Glutamatergic neuron (in vitro differentiated cells): ENCODE results near the gene TUT4. TPM values are rescaled to one million over a fixed set of nuclear protein-coding genes. Genes with fewer than 3 reads are reported as not detected.

ENCODE experiments used
- DNase-seq: peaks from one replicate; pipeline ENCODE4 v3.0.0; 2022
- H3K27ac Mint-ChIP-seq: one replicate; pipeline ENCODE4 v1.8.0; 2020; ENCODE audit warnings: mild to moderate bottlenecking, mixed read lengths, inconsistent platforms; ENCODE audit not compliant: unreplicated experiment
- H3K27me3 Mint-ChIP-seq: one replicate; pipeline ENCODE4 v1.8.0; 2020; ENCODE audit warnings: mild to moderate bottlenecking, moderate library complexity, mixed read lengths, inconsistent platforms; ENCODE audit not compliant: unreplicated experiment
- H3K36me3 Mint-ChIP-seq: one replicate; pipeline ENCODE4 v1.8.0; 2020; ENCODE audit warnings: mild to moderate bottlenecking, mixed read lengths, inconsistent platforms; ENCODE audit not compliant: unreplicated experiment
- H3K4me1 Mint-ChIP-seq: one replicate; pipeline ENCODE4 v1.8.0; 2020; ENCODE audit warnings: mild to moderate bottlenecking, low read depth, mixed read lengths, inconsistent platforms; ENCODE audit not compliant: unreplicated experiment
- H3K4me3 Mint-ChIP-seq: one replicate; pipeline ENCODE4 v1.8.0; 2020; ENCODE audit warnings: mild to moderate bottlenecking, mixed read lengths, inconsistent platforms; ENCODE audit not compliant: unreplicated experiment
- H3K9me3 Mint-ChIP-seq: one replicate; pipeline ENCODE4 v1.8.0; 2020; ENCODE audit warnings: mild to moderate bottlenecking, moderate library complexity, mixed read lengths, inconsistent platforms; ENCODE audit not compliant: unreplicated experiment
- total RNA-seq: library from RNA; stranded (reverse); fragmentation: NEBNext Ultra II Directional; extraction: Animal tissue kit (Norgen Biotek cat#: 25700); gene quantifications from one replicate; pipeline ENCODE4 v1.2.1, GENCODE V29; 2021; ENCODE audit not compliant: unreplicated experiment
- TF ChIP-seq, protein P1 (sequence below): fragments of 200-600 bp; sonication (generic); IDR thresholded peaks from one replicate; pipeline ENCODE4 v1.5.0; 2021; ENCODE audit not compliant: partially characterized antibody, unreplicated experiment

Gene TUT4
- total RNA-seq, 1 donor from 2014 or later, result 70.8 TPM

DNA sequence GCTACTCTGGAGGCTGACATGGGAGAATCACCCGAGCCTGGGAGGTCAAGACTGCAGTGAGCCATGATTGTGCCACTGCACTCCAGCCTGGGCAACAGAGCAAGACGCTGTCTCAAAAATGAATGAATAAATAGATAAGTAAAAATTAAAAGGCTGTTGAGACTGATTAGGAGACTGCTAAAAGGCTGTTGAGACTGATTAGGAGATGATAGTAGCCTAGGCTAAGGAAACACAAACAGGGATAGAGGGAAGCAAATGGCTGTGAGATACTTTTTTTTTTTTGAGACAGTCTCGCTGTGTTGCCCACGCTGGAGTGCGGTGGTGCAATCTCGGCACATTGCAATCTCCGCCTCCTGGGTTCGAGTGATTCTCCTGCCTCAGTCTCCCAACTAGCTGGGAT, 120.1 kb downstream of the TUT4 start:
- H3K27ac Mint-ChIP-seq, result no peak overlapping the region
- H3K4me1 Mint-ChIP-seq, result no peaks in the 10 kb centered on the region
- H3K9me3 Mint-ChIP-seq, result peaks cover 1% of the 10 kb centered on the region
- DNase-seq, result no peak
- H3K36me3 Mint-ChIP-seq, result no peaks in the 10 kb centered on the region
- peaks cover 2% of the 10 kb centered on the region for H3K27me3 Mint-ChIP-seq
- no peak overlapping the region for H3K4me3 Mint-ChIP-seq
- TF ChIP-seq, protein P1, sequence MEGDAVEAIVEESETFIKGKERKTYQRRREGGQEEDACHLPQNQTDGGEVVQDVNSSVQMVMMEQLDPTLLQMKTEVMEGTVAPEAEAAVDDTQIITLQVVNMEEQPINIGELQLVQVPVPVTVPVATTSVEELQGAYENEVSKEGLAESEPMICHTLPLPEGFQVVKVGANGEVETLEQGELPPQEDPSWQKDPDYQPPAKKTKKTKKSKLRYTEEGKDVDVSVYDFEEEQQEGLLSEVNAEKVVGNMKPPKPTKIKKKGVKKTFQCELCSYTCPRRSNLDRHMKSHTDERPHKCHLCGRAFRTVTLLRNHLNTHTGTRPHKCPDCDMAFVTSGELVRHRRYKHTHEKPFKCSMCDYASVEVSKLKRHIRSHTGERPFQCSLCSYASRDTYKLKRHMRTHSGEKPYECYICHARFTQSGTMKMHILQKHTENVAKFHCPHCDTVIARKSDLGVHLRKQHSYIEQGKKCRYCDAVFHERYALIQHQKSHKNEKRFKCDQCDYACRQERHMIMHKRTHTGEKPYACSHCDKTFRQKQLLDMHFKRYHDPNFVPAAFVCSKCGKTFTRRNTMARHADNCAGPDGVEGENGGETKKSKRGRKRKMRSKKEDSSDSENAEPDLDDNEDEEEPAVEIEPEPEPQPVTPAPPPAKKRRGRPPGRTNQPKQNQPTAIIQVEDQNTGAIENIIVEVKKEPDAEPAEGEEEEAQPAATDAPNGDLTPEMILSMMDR, result no peak

DNA sequence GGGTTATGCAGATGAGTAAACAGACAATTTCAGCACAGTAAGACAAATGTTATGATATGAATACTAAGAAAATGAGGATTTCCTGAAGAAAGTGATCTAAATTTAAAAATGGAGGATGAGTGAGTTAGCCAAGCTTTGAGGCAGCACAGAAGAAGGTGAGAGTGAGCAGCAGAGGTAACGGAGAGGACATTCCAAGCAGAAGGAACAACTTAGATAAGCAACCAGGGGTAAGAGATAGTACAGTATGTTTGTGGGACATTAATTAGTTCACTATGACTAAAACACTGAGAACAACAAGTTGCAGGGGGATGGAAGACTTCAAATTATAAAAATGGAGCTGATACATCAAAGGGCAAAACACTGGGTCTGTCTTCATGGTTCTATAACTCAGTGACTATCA, 125.7 kb downstream of the TUT4 start:
- TF ChIP-seq, protein P1, result no peak
- DNase-seq, result no peak
- Mint-ChIP-seq H3K36me3 (no peaks in the 10 kb centered on the region), H3K27me3 (peaks cover 2% of the 10 kb centered on the region), H3K4me3 (no peak overlapping the region), H3K9me3 (peaks cover 1% of the 10 kb centered on the region), H3K27ac (no peak overlapping the region), H3K4me1 (no peaks in the 10 kb centered on the region)

DNA sequence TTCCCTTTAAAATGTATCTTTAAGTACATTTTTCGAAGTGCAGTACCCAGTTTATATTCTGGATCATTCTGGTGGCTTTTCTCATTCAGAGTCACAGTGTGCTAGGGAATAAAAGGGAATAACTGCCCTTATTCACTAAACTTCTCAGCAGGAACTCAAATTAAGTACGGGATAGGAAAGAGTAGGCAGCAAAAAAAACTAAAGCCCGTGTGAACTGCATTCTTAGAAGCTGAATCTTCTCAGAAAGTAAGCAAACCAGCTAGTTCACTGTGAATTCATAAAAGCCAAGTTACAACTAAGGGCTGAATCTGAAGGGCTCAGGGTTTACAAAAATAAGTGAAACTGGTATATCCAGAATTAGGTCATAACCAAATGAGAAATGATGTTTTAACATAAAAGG, 126.5 kb downstream of the TUT4 start:
- DNase-seq, result no peak
- TF ChIP-seq, protein P1, result no peak
- H3K27me3 Mint-ChIP-seq, result peaks cover 2% of the 10 kb centered on the region
- H3K36me3 Mint-ChIP-seq, result no peaks in the 10 kb centered on the region
- H3K4me3 Mint-ChIP-seq, result no peak overlapping the region
- H3K4me1 Mint-ChIP-seq, result no peaks in the 10 kb centered on the region
- no peak overlapping the region for H3K27ac Mint-ChIP-seq
- H3K9me3 Mint-ChIP-seq, result peaks cover 1% of the 10 kb centered on the region

DNA sequence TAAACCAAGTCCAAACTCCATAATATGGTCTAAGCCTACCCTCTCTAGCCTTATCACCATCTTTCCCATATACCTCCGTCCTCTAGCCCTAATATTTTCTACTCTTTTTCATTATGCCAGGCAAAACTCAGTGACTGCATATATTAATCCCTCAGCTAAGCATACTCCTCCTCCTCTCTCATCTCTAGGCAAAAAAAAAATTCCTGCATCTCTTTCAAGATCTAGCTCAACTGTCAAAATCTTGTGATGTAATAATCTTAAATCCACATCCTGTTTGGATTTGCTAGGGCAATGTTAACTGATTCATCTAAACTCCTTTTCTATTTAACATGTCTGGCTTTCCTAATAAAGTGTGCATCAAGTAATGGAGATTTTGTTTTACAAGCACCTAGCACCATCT, 128.1 kb downstream of the TUT4 start:
- Mint-ChIP-seq H3K4me3 (no peak overlapping the region), H3K27me3 (no peaks in the 10 kb centered on the region), H3K4me1 (no peaks in the 10 kb centered on the region), H3K9me3 (no peaks in the 10 kb centered on the region), H3K27ac (no peak overlapping the region), H3K36me3 (no peaks in the 10 kb centered on the region)
- TF ChIP-seq, protein P1, result no peak
- DNase-seq, result no peak

DNA sequence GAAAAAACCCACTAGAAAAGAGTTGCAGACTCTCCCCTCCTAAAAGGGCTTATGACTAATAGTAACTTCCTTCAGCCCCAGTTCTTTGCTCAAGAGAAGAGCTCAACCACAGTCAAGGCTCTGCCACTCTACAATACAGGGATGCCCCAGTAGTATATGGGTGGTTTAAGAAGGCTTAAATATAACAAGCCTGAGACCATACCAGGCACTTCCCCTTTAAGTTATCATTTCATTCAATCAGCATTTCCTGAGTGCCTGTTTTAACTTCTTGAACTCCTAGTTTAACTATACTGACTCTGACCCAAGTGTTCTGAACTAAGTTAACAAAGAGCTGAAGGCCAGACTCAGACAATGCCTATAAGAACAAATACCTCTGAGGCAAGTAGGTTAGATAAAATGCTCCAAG, 128.7 kb downstream of the TUT4 start:
- Mint-ChIP-seq H3K27me3 (no peaks in the 10 kb centered on the region), H3K9me3 (no peaks in the 10 kb centered on the region), H3K4me1 (no peaks in the 10 kb centered on the region), H3K27ac (no peak overlapping the region), H3K4me3 (no peak overlapping the region), H3K36me3 (no peaks in the 10 kb centered on the region)
- no peak for DNase-seq
- TF ChIP-seq, protein P1, result no peak
